K562 (cell line): Measurements from ENCODE around the gene SLC17A9. TPM values are rescaled to one million over a fixed set of nuclear protein-coding genes. Genes with fewer than 3 reads are reported as not detected.

Experiments used
- CC2D1A ChIP-seq: fragments of 450-650 bp; IDR thresholded peaks from 2 replicates; pipeline ENCODE4 v1.6.1; 2017; ENCODE audit warnings: mild to moderate bottlenecking
- E2F4 ChIP-seq: sonication (generic); formaldehyde crosslinking; IDR thresholded peaks from 2 replicates; pipeline ENCODE4 v1.8.0; 2022; ENCODE audit warnings: mild to moderate bottlenecking, low read depth, missing genetic modification reagents
- FOXA3 ChIP-seq, 2 experiments: fragments of 450-650 bp in 1 of 2; sonication (generic) in 1 of 2; formaldehyde crosslinking; IDR thresholded peaks in 1 of 2; conservative IDR thresholded peaks in 1 of 2; 2 replicates each; pipeline versions ENCODE4 v1.4.0 to v1.8.0; 2020 to 2022; ENCODE audit warnings: mild to moderate bottlenecking in 2 of 2, missing genetic modification reagents in 1 of 2
- KLF10 ChIP-seq: fragments of 250-450 bp; sonication (Bioruptor Pico); IDR thresholded peaks from 2 replicates; pipeline ENCODE4 v1.6.1; 2021; ENCODE audit warnings: matching md5 sums
- LEF1 ChIP-seq: fragments of 450-650 bp; IDR thresholded peaks from 2 replicates; pipeline ENCODE4 v1.6.1; 2016; ENCODE audit warnings: mild to moderate bottlenecking
- MAX ChIP-seq: sonication (generic); formaldehyde crosslinking; IDR thresholded peaks from 2 replicates; pipeline ENCODE4 v1.9.0; 2022; ENCODE audit warnings: mild to moderate bottlenecking, missing genetic modification reagents
- MECOM ChIP-seq: fragments of 250-450 bp; sonication (Bioruptor Pico); IDR thresholded peaks from 2 replicates; pipeline ENCODE4 v1.8.0; 2022; ENCODE audit warnings: inconsistent platforms
- MEF2A ChIP-seq: IDR thresholded peaks from 2 replicates; pipeline ENCODE4 v1.6.1; 2011; ENCODE audit warnings: low read depth, mild to moderate bottlenecking, low read length, moderate library complexity; ENCODE audit not compliant: control insufficient read depth
- MLLT1 ChIP-seq, 2 experiments: fragments of 450-650 bp; IDR thresholded peaks; 2 replicates each; pipeline ENCODE4 v1.6.1; 2016
- NCOA6 ChIP-seq: fragments of 450-650 bp; IDR thresholded peaks from 2 replicates; pipeline ENCODE4 v1.6.1; 2017; ENCODE audit warnings: mild to moderate bottlenecking
- NCOR1 ChIP-seq: fragments of 450-650 bp; IDR thresholded peaks from 2 replicates; pipeline ENCODE4 v1.6.1; 2016; ENCODE audit warnings: mild to moderate bottlenecking, moderate library complexity
- PCBP1 ChIP-seq: fragments of 200-400 bp; formaldehyde crosslinking; IDR thresholded peaks from 2 replicates; pipeline ENCODE4 v1.6.1; 2018; ENCODE audit warnings: mild to moderate bottlenecking, low read depth, low read length; ENCODE audit not compliant: poor library complexity, severe bottlenecking
- PURB ChIP-seq: sonication (generic); formaldehyde crosslinking; IDR thresholded peaks from 2 replicates; pipeline ENCODE4 v1.9.0; 2021; ENCODE audit warnings: low read depth, mild to moderate bottlenecking, missing genetic modification reagents
- SP1 ChIP-seq: sonication (generic); formaldehyde crosslinking; IDR thresholded peaks from 2 replicates; pipeline ENCODE4 v1.8.1; 2022; ENCODE audit warnings: mild to moderate bottlenecking, missing genetic modification reagents
- TRIM25 ChIP-seq: fragments of 450-650 bp; IDR thresholded peaks from 2 replicates; pipeline ENCODE4 v1.7.0; 2016; ENCODE audit warnings: borderline replicate concordance
- XRCC4 ChIP-seq: IDR thresholded peaks from one replicate; pipeline ENCODE4 v1.6.1; 2011; ENCODE audit not compliant: insufficient read depth, insufficient read length; ENCODE audit errors: extremely low read depth
- ZNF395 ChIP-seq: fragments of 200-800 bp; sonication (Bioruptor generic); IDR thresholded peaks from 2 replicates; pipeline ENCODE4 v1.6.1; 2017; ENCODE audit warnings: missing genetic modification characterization, missing compliant biosample characterization
- ZNF444 ChIP-seq: fragments of 250-450 bp; sonication (Bioruptor Pico); IDR thresholded peaks from 2 replicates; pipeline ENCODE4 v1.4.0; 2020; ENCODE audit warnings: mild to moderate bottlenecking, moderate library complexity
- ZNF668 ChIP-seq: fragments of 250-450 bp; sonication (Bioruptor Pico); IDR thresholded peaks from 2 replicates; pipeline ENCODE4 v1.8.0; 2022; ENCODE audit warnings: mild to moderate bottlenecking, inconsistent platforms
- ZNF780A ChIP-seq: fragments of 250-450 bp; sonication (Bioruptor Pico); IDR thresholded peaks from 2 replicates; pipeline ENCODE4 v1.5.0; 2021; ENCODE audit warnings: mild to moderate bottlenecking
- polyA plus RNA-seq, 8 experiments: library from polyadenylated mRNA; depleted of rRNA in 4 of 8; stranded (reverse) in 5 of 8; unstranded in 3 of 8; fragments of >200 nt; fragmentation: Nextera tagmentation in 2 of 8; fragmentation: Illumina TruSeq in 1 of 8; extraction: Ambion mirVana in 2 of 8; extraction: Trizol in 1 of 8; gene quantifications; 2 replicates each; pipeline versions ENCODE4 v1.2.1 to v1.2.3, GENCODE V29; 2011 to 2014; ENCODE audit warnings: inconsistent platforms in 1 of 8, missing spikeins in 1 of 8
- total RNA-seq, 7 experiments: library from RNA; depleted of rRNA in 6 of 7; stranded (reverse); fragments of >200 nt in 6 of 7; fragmentation: Illumina TruSeq in 2 of 7; extraction: Trizol in 2 of 7; gene quantifications; 2 replicates each; pipeline versions ENCODE4 v1.2.1 to v1.2.3, GENCODE V29; 2011 to 2021; ENCODE audit warnings: low replicate concordance in 1 of 7

The SLC17A9 gene
- total and polyA plus RNA-seq, 9 of the 15 experiments (the other 6 are each of a cell fraction or from before 2014, with no cell fraction given): 0.04 to 0.31 TPM; not detected in 7

- TF ChIP-seq TRIM25: no peak
- no peak for TF ChIP-seq PURB (CRISPR knock-in tag)
- TF ChIP-seq NCOA6: no peak
- TF ChIP-seq MEF2A: no peak
- TF ChIP-seq E2F4 (CRISPR knock-in tag): peak; percentile 88; the same call in 1 of the 2 replicates
- TF ChIP-seq MAX (CRISPR knock-in tag): peak; percentile 87
- peak; percentile 80 for TF ChIP-seq SP1 (CRISPR knock-in tag)
- no peak for TF ChIP-seq ZNF780A (CRISPR knock-in tag)
- TF ChIP-seq LEF1: no peak
- TF ChIP-seq PCBP1: peak; percentile 83
- TF ChIP-seq XRCC4: no peak
- TF ChIP-seq KLF10 (CRISPR knock-in tag): no peak
- TF ChIP-seq MLLT1 (IDR thresholded peaks at IDR 0.05): no peak
- no peak for TF ChIP-seq CC2D1A
- TF ChIP-seq ZNF395: no peak
- TF ChIP-seq MECOM: no peak
- no peak for TF ChIP-seq ZNF668 (CRISPR knock-in tag)
- TF ChIP-seq FOXA3 (CRISPR knock-in tag; conservative IDR thresholded peaks at IDR 0.05 in 1 of 2, IDR thresholded peaks at IDR 0.05 in 1 of 2): no peak
- 0 out of 2 replicates have a peak, but pooled peaks have one; percentile 21 for TF ChIP-seq NCOR1
- no peak for TF ChIP-seq ZNF444
Observed at GRCh38 chr20:62937268-62938104, 15.0 kb upstream of the SLC17A9 start (continued).
